Duodenal mucosa (tissue), 2 donors: ENCODE data around the gene CACNA1I.
"Not testable (repeated sequence)": the region's sequence is repeated elsewhere in the genome, so short reads cannot be mapped to it uniquely, and the experiment has no call there.

ENCODE experiments used
- H3K27ac ChIP-seq: one replicate; pipeline ENCODE4 v1.7.0; 2013; ENCODE audit warnings: low read depth, low read length
- H3K27me3 ChIP-seq, 2 donors: one replicate each; pipeline ENCODE4 v1.7.0; 2013; ENCODE audit warnings: low read length in 2 of 2, control low read depth in 1 of 2; ENCODE audit not compliant: insufficient read depth in 2 of 2, control insufficient read depth in 1 of 2
- H3K36me3 ChIP-seq, 2 donors: one replicate each; pipeline ENCODE4 v1.7.0; 2013; ENCODE audit warnings: low read length in 2 of 2, control low read depth in 1 of 2; ENCODE audit not compliant: insufficient read depth in 2 of 2, control insufficient read depth in 1 of 2
- H3K4me1 ChIP-seq, 2 donors: one replicate each; pipeline ENCODE4 v1.7.0; 2013; ENCODE audit warnings: low read length in 2 of 2, control low read depth in 1 of 2; ENCODE audit not compliant: insufficient read depth in 2 of 2, control insufficient read depth in 1 of 2
- H3K4me3 ChIP-seq, 2 donors: one replicate each; pipeline ENCODE4 v1.7.0; 2013; ENCODE audit warnings: low read length in 2 of 2, low read depth in 1 of 2
- H3K9ac ChIP-seq, 2 donors: one replicate each; pipeline ENCODE4 v1.7.0; 2013; ENCODE audit warnings: low read length in 2 of 2, low read depth in 1 of 2
- H3K9me3 ChIP-seq, 2 donors: one replicate each; pipeline ENCODE4 v1.7.0; 2013; ENCODE audit warnings: low read length in 2 of 2, control low read depth in 1 of 2; ENCODE audit not compliant: control insufficient read depth in 1 of 2

The CACNA1I gene

GRCh38 chr22:39570665-39571064, at the start of gene CACNA1I:
TSS of gene CACNA1I (plus strand) at chr22:39570753. CDS start at chr22:39570753, 0 bp downstream.
- Histone ChIP-seq H3K9me3 (no peaks in the 10 kb centered on the region), H3K4me1 (no peaks in the 10 kb centered on the region), H3K9ac (no peak within 1 kb of the TSS), H3K27ac (no peak within 1 kb of the TSS), H3K27me3 (no peaks in the 10 kb centered on the region), H3K4me3 (no peak within 1 kb of the TSS), H3K36me3 (no peaks in the 10 kb centered on the region)

GRCh38 chr22:39521106-39521885, 49.3 kb upstream of the CACNA1I start:
- peak overlapping the region; percentile 99 for H3K27ac ChIP-seq
- H3K36me3 ChIP-seq, result peaks cover 24 to 46% of the 10 kb centered on the region in 2 donors
- H3K9ac ChIP-seq, result peak overlapping the region; percentile 96 to 99
- peaks cover 23 to 42% of the 10 kb centered on the region in 2 donors for H3K4me1 ChIP-seq
- H3K9me3 ChIP-seq, H3K27me3 ChIP-seq: not testable (repeated sequence)
- peak overlapping the region; percentile 93 to 94 for H3K4me3 ChIP-seq

- peaks cover 23 to 48% of the 10 kb centered on the region in 2 donors for H3K4me1 ChIP-seq
- peaks cover 24 to 46% of the 10 kb centered on the region in 2 donors for H3K36me3 ChIP-seq
- peak overlapping the region; percentile 93 to 94 for H3K4me3 ChIP-seq
- H3K27ac ChIP-seq, result peak overlapping the region; percentile 22
- not testable (repeated sequence) for H3K27me3 ChIP-seq, H3K9me3 ChIP-seq
- peak overlapping the region; percentile 96 to 99 for H3K9ac ChIP-seq
Measured at GRCh38 chr22:39522091-39522490, 48.5 kb upstream of the CACNA1I start.

GRCh38 chr22:39522567-39523300, 47.8 kb upstream of the CACNA1I start:
- peak overlapping the region; percentile 46 for H3K27ac ChIP-seq
- H3K36me3 ChIP-seq, result peaks cover 24 to 41% of the 10 kb centered on the region in 2 donors
- peak overlapping the region; percentile 93 to 94 for H3K4me3 ChIP-seq
- peaks cover 28 to 55% of the 10 kb centered on the region in 2 donors for H3K4me1 ChIP-seq
- H3K9me3 ChIP-seq, result no peaks in the 10 kb centered on the region
- H3K9ac ChIP-seq, result peak overlapping the region; percentile 42 to 45
- no peaks in the 10 kb centered on the region for H3K27me3 ChIP-seq

GRCh38 chr22:39524089-39524752, 46.3 kb upstream of the CACNA1I start:
- Histone ChIP-seq H3K9me3 (no peaks in the 10 kb centered on the region), H3K4me1 (peaks cover 31 to 63% of the 10 kb centered on the region in 2 donors), H3K27me3 (no peaks in the 10 kb centered on the region), H3K36me3 (peaks cover 24 to 42% of the 10 kb centered on the region in 2 donors), H3K9ac (no peak overlapping the region), H3K27ac (no peak overlapping the region), H3K4me3 (no peak overlapping the region)

- Histone ChIP-seq H3K4me3 (no peak overlapping the region), H3K9ac (no peak overlapping the region), H3K36me3 (peaks cover 30 to 49% of the 10 kb centered on the region in 2 donors), H3K9me3 (no peaks in the 10 kb centered on the region), H3K27ac (no peak overlapping the region), H3K27me3 (no peaks in the 10 kb centered on the region), H3K4me1 (peaks cover 38 to 68% of the 10 kb centered on the region in 2 donors)
Measured at GRCh38 chr22:39524753-39525657, 45.5 kb upstream of the CACNA1I start.

- H3K4me3 ChIP-seq, result no peak overlapping the region
- H3K9ac ChIP-seq, result no peak overlapping the region
- no peaks in the 10 kb centered on the region for H3K9me3 ChIP-seq
- peaks cover 43 to 74% of the 10 kb centered on the region in 2 donors for H3K4me1 ChIP-seq
- no peak overlapping the region for H3K27ac ChIP-seq
- H3K27me3 ChIP-seq, result no peaks in the 10 kb centered on the region
- H3K36me3 ChIP-seq, result peaks cover 33 to 54% of the 10 kb centered on the region in 2 donors
Measured at GRCh38 chr22:39525658-39525975, 44.9 kb upstream of the CACNA1I start.

- Histone ChIP-seq H3K9me3 (no peaks in the 10 kb centered on the region), H3K4me1 (peaks cover 54 to 81% of the 10 kb centered on the region in 2 donors), H3K9ac (peak overlapping the region in 1 of 2 donors; percentile 1), H3K36me3 (peaks cover 26 to 51% of the 10 kb centered on the region in 2 donors), H3K27ac (no peak overlapping the region), H3K4me3 (no peak overlapping the region), H3K27me3 (no peaks in the 10 kb centered on the region)
Measured at GRCh38 chr22:39526736-39527171, 43.8 kb upstream of the CACNA1I start.

GRCh38 chr22:39527481-39527961, 43.0 kb upstream of the CACNA1I start:
- H3K9ac ChIP-seq, result peak overlapping the region; percentile 1 to 43
- peaks cover 24 to 44% of the 10 kb centered on the region in 2 donors for H3K36me3 ChIP-seq
- peak overlapping the region in 1 of 2 donors; percentile 1 for H3K4me3 ChIP-seq
- H3K27ac ChIP-seq, result no peak overlapping the region
- H3K4me1 ChIP-seq, result peaks cover 56 to 77% of the 10 kb centered on the region in 2 donors
- no peaks in the 10 kb centered on the region for H3K9me3 ChIP-seq
- H3K27me3 ChIP-seq, result no peaks in the 10 kb centered on the region
